Glutamatergic neuron (in vitro differentiated cells): ENCODE results near the gene RPS16. TPM values are rescaled to one million over a fixed set of nuclear protein-coding genes. Genes with fewer than 3 reads are reported as not detected.

Experiments
- DNase-seq: peaks from one replicate; pipeline ENCODE4 v3.0.0; 2022
- H3K27ac Mint-ChIP-seq: one replicate; pipeline ENCODE4 v1.8.0; 2020; ENCODE audit warnings: mild to moderate bottlenecking, mixed read lengths, inconsistent platforms; ENCODE audit not compliant: unreplicated experiment
- H3K27me3 Mint-ChIP-seq: one replicate; pipeline ENCODE4 v1.8.0; 2020; ENCODE audit warnings: mild to moderate bottlenecking, moderate library complexity, mixed read lengths, inconsistent platforms; ENCODE audit not compliant: unreplicated experiment
- H3K36me3 Mint-ChIP-seq: one replicate; pipeline ENCODE4 v1.8.0; 2020; ENCODE audit warnings: mild to moderate bottlenecking, mixed read lengths, inconsistent platforms; ENCODE audit not compliant: unreplicated experiment
- H3K4me1 Mint-ChIP-seq: one replicate; pipeline ENCODE4 v1.8.0; 2020; ENCODE audit warnings: mild to moderate bottlenecking, low read depth, mixed read lengths, inconsistent platforms; ENCODE audit not compliant: unreplicated experiment
- H3K4me3 Mint-ChIP-seq: one replicate; pipeline ENCODE4 v1.8.0; 2020; ENCODE audit warnings: mild to moderate bottlenecking, mixed read lengths, inconsistent platforms; ENCODE audit not compliant: unreplicated experiment
- H3K9me3 Mint-ChIP-seq: one replicate; pipeline ENCODE4 v1.8.0; 2020; ENCODE audit warnings: mild to moderate bottlenecking, moderate library complexity, mixed read lengths, inconsistent platforms; ENCODE audit not compliant: unreplicated experiment
- total RNA-seq: library from RNA; stranded (reverse); fragmentation: NEBNext Ultra II Directional; extraction: Animal tissue kit (Norgen Biotek cat#: 25700); gene quantifications from one replicate; pipeline ENCODE4 v1.2.1, GENCODE V29; 2021; ENCODE audit not compliant: unreplicated experiment
- TF ChIP-seq, protein P1 (sequence below): fragments of 200-600 bp; sonication (generic); IDR thresholded peaks from one replicate; pipeline ENCODE4 v1.5.0; 2021; ENCODE audit not compliant: partially characterized antibody, unreplicated experiment

RPS16 gene
- total RNA-seq, 1 donor from 2014 or later: 912 TPM

DNA sequence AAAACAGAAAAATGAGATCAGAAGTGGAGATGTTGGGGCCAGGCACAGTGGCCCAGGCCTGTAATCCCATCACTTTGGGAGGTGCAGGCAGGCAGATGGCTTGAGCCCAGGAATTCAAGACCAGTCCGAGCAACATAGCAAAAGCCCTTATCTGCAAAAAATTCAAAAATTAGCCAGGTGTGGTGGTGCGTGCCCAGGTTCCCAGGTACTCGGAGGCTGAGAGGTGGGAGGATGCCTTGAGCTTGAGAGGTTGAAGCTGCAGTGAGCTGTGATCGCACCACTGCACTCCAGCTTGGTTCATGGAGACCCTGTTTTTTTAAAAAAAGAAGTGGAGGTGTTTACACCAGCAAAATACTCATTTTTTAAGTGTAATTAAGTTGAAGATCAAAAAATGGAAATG, 35.7 kb downstream of the RPS16 start:
- DNase-seq: no peak
- H3K27me3 Mint-ChIP-seq: peaks cover 13% of the 10 kb centered on the region
- no peaks in the 10 kb centered on the region for H3K36me3 Mint-ChIP-seq
- H3K4me3 Mint-ChIP-seq: no peak overlapping the region
- TF ChIP-seq, protein P1, sequence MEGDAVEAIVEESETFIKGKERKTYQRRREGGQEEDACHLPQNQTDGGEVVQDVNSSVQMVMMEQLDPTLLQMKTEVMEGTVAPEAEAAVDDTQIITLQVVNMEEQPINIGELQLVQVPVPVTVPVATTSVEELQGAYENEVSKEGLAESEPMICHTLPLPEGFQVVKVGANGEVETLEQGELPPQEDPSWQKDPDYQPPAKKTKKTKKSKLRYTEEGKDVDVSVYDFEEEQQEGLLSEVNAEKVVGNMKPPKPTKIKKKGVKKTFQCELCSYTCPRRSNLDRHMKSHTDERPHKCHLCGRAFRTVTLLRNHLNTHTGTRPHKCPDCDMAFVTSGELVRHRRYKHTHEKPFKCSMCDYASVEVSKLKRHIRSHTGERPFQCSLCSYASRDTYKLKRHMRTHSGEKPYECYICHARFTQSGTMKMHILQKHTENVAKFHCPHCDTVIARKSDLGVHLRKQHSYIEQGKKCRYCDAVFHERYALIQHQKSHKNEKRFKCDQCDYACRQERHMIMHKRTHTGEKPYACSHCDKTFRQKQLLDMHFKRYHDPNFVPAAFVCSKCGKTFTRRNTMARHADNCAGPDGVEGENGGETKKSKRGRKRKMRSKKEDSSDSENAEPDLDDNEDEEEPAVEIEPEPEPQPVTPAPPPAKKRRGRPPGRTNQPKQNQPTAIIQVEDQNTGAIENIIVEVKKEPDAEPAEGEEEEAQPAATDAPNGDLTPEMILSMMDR: no peak
- H3K4me1 Mint-ChIP-seq: peaks cover 18% of the 10 kb centered on the region
- peaks cover 19% of the 10 kb centered on the region for H3K9me3 Mint-ChIP-seq
- H3K27ac Mint-ChIP-seq: peak overlapping the region; percentile 7

DNA sequence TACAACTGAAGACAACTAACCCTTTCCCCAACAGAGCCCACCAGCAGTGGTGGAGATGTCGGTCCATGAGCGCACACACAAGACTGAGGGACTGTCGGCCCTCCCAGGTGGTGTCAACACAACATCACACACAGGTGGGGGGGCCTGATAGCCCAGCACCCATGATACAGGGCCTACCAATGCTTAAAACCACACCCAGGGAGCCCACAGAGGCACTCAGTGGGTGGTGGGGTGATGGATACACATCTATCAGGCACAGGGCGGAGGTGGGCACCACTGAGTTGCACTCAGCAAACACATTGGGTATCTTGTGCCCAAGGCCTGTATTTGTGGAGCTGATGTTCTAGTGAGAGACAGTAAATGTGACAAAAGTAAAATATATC, 36.1 kb downstream of the RPS16 start:
- TF ChIP-seq, protein P1: no peak
- DNase-seq: no peak
- Mint-ChIP-seq H3K4me1 (peaks cover 18% of the 10 kb centered on the region), H3K36me3 (no peaks in the 10 kb centered on the region), H3K4me3 (peak overlapping the region; percentile 12), H3K9me3 (peaks cover 19% of the 10 kb centered on the region), H3K27me3 (peaks cover 13% of the 10 kb centered on the region), H3K27ac (peak overlapping the region; percentile 7)

DNA sequence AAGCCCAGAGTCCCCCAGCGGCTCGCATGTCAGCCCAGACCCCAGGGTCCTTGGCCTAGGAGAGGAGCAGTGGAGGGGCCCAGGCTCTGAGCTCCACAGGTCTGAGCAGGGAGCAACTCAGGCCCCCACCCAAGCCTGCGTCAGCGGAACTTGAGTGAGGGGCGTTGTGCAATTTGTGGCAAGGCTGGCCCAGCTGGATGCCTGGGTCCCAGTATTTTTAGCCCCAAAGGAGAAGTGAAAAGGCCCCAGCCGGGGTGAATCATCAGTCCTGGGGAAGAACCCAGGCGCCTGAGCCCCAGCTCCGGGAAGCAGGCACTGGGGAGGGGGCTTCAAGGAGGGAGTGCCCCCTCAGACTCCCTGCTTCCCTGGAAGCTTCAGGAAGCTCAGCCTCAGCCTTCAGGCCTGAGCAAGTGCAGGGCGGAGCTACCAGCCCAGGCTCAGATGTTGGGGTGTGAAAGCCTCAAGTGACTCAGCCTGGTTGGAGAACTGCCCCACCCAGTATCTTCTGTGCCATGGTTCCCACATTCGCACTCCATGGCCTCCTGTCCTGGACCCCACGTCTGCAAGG, 37.4 kb downstream of the RPS16 start:
- Mint-ChIP-seq H3K36me3 (no peaks in the 10 kb centered on the region), H3K4me1 (peaks cover 16% of the 10 kb centered on the region), H3K27ac (no peak overlapping the region), H3K27me3 (peaks cover 13% of the 10 kb centered on the region), H3K4me3 (no peak overlapping the region), H3K9me3 (peaks cover 17% of the 10 kb centered on the region)
- no peak for DNase-seq
- TF ChIP-seq, protein P1: no peak

DNA sequence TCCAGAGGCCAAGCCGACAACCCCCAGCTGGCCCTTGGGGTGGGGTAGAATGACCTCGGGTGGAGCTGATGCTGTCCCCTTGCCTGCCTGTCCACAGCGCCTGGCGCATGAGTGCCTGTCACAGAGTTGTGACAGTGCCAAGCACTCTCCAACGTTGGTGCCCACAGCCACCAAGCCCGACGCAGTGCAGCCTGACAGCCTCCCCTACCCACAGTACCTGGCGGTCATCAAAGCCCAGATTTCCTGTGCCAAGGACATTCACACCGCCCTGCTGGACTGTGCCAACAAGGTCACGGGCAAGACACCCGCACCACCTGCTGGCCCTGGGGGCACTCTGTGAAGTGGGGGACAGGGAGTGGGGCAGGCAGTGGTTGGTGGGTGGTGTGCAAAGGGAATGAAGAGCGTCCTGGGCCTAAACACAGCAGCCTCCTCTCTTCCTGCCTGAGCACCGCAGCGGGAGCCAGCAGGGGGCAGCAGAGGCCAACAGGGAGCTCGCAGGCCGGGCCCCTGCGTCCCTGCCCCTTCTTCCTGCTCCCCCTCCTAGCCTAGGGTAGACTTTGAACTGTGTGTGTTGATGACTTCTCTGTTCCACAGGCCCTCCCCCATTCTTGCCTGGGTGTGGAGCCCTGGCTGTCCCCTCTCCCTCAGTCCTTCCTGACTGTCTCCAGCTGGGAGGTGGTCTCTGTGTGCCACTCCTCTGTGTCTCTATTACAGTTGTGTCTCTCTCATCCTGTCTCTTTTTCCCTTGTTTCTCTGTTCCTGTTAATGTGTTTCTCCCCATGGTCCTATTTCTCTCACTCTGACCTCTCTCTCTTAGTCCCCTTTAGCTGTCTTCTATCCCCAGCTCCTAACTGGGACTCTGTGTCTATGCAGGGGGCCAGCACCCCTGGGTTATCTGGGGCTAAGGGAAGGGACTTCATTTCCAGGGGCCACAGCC, 38.1 kb downstream of the RPS16 start:
- H3K27ac Mint-ChIP-seq: peak overlapping the region; percentile 70
- H3K9me3 Mint-ChIP-seq: peaks cover 17% of the 10 kb centered on the region
- H3K4me3 Mint-ChIP-seq: peak overlapping the region; percentile 57
- H3K36me3 Mint-ChIP-seq: no peaks in the 10 kb centered on the region
- H3K4me1 Mint-ChIP-seq: peaks cover 16% of the 10 kb centered on the region
- DNase-seq: peak; percentile 94
- peaks cover 11% of the 10 kb centered on the region for H3K27me3 Mint-ChIP-seq
- TF ChIP-seq, protein P1: peak; percentile 87
